ENCODE data around the gene TNFAIP2.

The TNFAIP2 gene

GRCh38 chr14:103160321-103161053, 37.2 kb downstream of the TNFAIP2 start:
- TF ChIP-seq EZH2 (IDR thresholded peaks at IDR 0.05; ENCODE audit: borderline replicate concordance, low read length) = no peak
- TF ChIP-seq, protein P1, sequence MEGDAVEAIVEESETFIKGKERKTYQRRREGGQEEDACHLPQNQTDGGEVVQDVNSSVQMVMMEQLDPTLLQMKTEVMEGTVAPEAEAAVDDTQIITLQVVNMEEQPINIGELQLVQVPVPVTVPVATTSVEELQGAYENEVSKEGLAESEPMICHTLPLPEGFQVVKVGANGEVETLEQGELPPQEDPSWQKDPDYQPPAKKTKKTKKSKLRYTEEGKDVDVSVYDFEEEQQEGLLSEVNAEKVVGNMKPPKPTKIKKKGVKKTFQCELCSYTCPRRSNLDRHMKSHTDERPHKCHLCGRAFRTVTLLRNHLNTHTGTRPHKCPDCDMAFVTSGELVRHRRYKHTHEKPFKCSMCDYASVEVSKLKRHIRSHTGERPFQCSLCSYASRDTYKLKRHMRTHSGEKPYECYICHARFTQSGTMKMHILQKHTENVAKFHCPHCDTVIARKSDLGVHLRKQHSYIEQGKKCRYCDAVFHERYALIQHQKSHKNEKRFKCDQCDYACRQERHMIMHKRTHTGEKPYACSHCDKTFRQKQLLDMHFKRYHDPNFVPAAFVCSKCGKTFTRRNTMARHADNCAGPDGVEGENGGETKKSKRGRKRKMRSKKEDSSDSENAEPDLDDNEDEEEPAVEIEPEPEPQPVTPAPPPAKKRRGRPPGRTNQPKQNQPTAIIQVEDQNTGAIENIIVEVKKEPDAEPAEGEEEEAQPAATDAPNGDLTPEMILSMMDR (IDR thresholded peaks at IDR 0.05; ENCODE audit: low read length) = no peak
- no peaks in the 10 kb centered on the region for H3K79me2 ChIP-seq (ENCODE audit: insufficient read depth, low read length)
- no peaks in the 10 kb centered on the region for H4K20me1 ChIP-seq (ENCODE audit: insufficient read depth, low read length)
- H3K4me3 ChIP-seq (ENCODE audit: low read depth, low read length, poor library complexity, severe bottlenecking) = no peak overlapping the region
- no peak overlapping the region for H2AFZ ChIP-seq (ENCODE audit: low read length)
- no peaks in the 10 kb centered on the region for H3K4me1 ChIP-seq (ENCODE audit: insufficient read depth, low read length, severe bottlenecking)
- no peak overlapping the region for H3K4me2 ChIP-seq (ENCODE audit: low read length)
- H3F3A ChIP-seq (ENCODE audit: insufficient read depth, low read length) = no peaks in the 10 kb centered on the region
- 0 out of 2 replicates have a peak, but pooled peaks cover 12% of the 10 kb centered on the region for H3K9me3 ChIP-seq (ENCODE audit: low read length)
- peaks cover 16% of the 10 kb centered on the region; the same call in 1 of the 2 replicates for H3K27me3 ChIP-seq (ENCODE audit: insufficient read depth, low read length)
- H3K36me3 ChIP-seq (ENCODE audit: insufficient read depth, low read length) = no peaks in the 10 kb centered on the region; the same call in 1 of the 2 replicates
- H3K27ac ChIP-seq (ENCODE audit: low read depth, low read length, poor library complexity, severe bottlenecking) = no peak overlapping the region
- no peaks in the 10 kb centered on the region for H3K9me2 ChIP-seq (ENCODE audit: low read depth, low read length)
- H3K9ac ChIP-seq (ENCODE audit: low read length) = no peak overlapping the region

- Histone ChIP-seq H3K27ac (ENCODE audit: low read depth, low read length, poor library complexity, severe bottlenecking) (no peak overlapping the region), H3K9me3 (ENCODE audit: low read length) (0 out of 2 replicates have a peak, but pooled peaks cover 12% of the 10 kb centered on the region), H3F3A (ENCODE audit: insufficient read depth, low read length) (no peaks in the 10 kb centered on the region), H3K79me2 (ENCODE audit: insufficient read depth, low read length) (no peaks in the 10 kb centered on the region), H3K36me3 (ENCODE audit: insufficient read depth, low read length) (no peaks in the 10 kb centered on the region; the same call in 1 of the 2 replicates), H3K4me3 (ENCODE audit: low read depth, low read length, poor library complexity, severe bottlenecking) (no peak overlapping the region), H3K4me2 (ENCODE audit: low read length) (no peak overlapping the region), H3K9me2 (ENCODE audit: low read depth, low read length) (no peaks in the 10 kb centered on the region), H3K27me3 (ENCODE audit: insufficient read depth, low read length) (peaks cover 16% of the 10 kb centered on the region; the same call in 1 of the 2 replicates), H4K20me1 (ENCODE audit: insufficient read depth, low read length) (no peaks in the 10 kb centered on the region), H3K9ac (ENCODE audit: low read length) (no peak overlapping the region), H2AFZ (ENCODE audit: low read length) (no peak overlapping the region), H3K4me1 (ENCODE audit: insufficient read depth, low read length, severe bottlenecking) (no peaks in the 10 kb centered on the region)
- TF ChIP-seq EZH2 (IDR thresholded peaks at IDR 0.05; ENCODE audit: borderline replicate concordance, low read length) = no peak
- TF ChIP-seq, protein P1 (IDR thresholded peaks at IDR 0.05; ENCODE audit: low read length) = no peak
Observed at GRCh38 chr14:103161054-103161397, 37.8 kb downstream of the TNFAIP2 start.

DNA sequence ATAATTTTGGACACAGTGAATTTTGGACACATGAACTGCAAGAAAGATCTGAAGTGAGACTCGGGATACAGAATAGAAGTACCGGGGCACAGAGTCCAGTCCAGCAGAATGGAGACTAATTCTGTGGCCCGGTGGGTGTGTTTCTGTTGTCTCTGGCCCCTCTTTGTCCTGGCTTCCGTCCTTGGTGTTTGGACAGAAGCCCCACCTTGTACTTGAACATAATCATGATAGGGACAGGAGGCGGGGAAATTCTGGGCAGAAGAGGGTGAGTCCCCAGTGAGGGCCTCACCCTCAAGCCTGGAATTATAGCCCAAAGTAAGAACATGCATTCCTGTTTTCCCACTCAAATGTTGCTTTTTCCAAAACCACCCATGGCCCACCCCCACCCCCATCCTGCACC, 39.9 kb downstream of the TNFAIP2 start:
- H3K36me3 ChIP-seq (ENCODE audit: insufficient read depth, low read length) = no peaks in the 10 kb centered on the region; the same call in 1 of the 2 replicates
- TF ChIP-seq, protein P1 (IDR thresholded peaks at IDR 0.05; ENCODE audit: low read length) = no peak
- TF ChIP-seq EZH2 (IDR thresholded peaks at IDR 0.05; ENCODE audit: borderline replicate concordance, low read length) = no peak
- H3K4me3 ChIP-seq (ENCODE audit: low read depth, low read length, poor library complexity, severe bottlenecking) = no peak overlapping the region
- no peak overlapping the region for H3K27ac ChIP-seq (ENCODE audit: low read depth, low read length, poor library complexity, severe bottlenecking)
- no peaks in the 10 kb centered on the region for H4K20me1 ChIP-seq (ENCODE audit: insufficient read depth, low read length)
- H3K9me3 ChIP-seq (ENCODE audit: low read length) = 0 out of 2 replicates have a peak, but pooled peaks cover 12% of the 10 kb centered on the region
- no peaks in the 10 kb centered on the region for H3K79me2 ChIP-seq (ENCODE audit: insufficient read depth, low read length)
- H3K9ac ChIP-seq (ENCODE audit: low read length) = no peak overlapping the region
- peaks cover 16% of the 10 kb centered on the region; the same call in 1 of the 2 replicates for H3K27me3 ChIP-seq (ENCODE audit: insufficient read depth, low read length)
- H3K9me2 ChIP-seq (ENCODE audit: low read depth, low read length) = no peaks in the 10 kb centered on the region
- H3K4me1 ChIP-seq (ENCODE audit: insufficient read depth, low read length, severe bottlenecking) = no peaks in the 10 kb centered on the region
- H3F3A ChIP-seq (ENCODE audit: insufficient read depth, low read length) = no peaks in the 10 kb centered on the region
- no peak overlapping the region for H3K4me2 ChIP-seq (ENCODE audit: low read length)
- no peak overlapping the region for H2AFZ ChIP-seq (ENCODE audit: low read length)

Measured in OCI-LY1 (cell line).